Measurements from ENCODE around the gene EYS. TPM values are rescaled to one million over a fixed set of nuclear protein-coding genes. Genes with fewer than 3 reads are reported as not detected.

Gene EYS
- total RNA-seq, 2 experiments from 2014 or later = not detected

- H3K4me1 Mint-ChIP-seq (ENCODE audit: low read depth) = no peaks in the 10 kb centered on the region
- TF ChIP-seq CTCF (IDR thresholded peaks at IDR 0.05) = no peak
- no peak overlapping the region for H3K4me3 Mint-ChIP-seq
- no peaks in the 10 kb centered on the region for H3K27me3 Mint-ChIP-seq
- POLR2A ChIA-PET = no interaction called here
- Histone ChIP-seq H3K27me3 (ENCODE audit: control insufficient read depth in 1 of 2, insufficient read depth in 2 of 2, low read length in 2 of 2) (no peaks in the 10 kb centered on the region), H3K36me3 (ENCODE audit: insufficient read depth, low read length) (no peaks in the 10 kb centered on the region), H3K9me3 (ENCODE audit: control insufficient read depth in 1 of 2, insufficient read depth in 1 of 2, low read length in 2 of 2) (peaks cover 0 to 3% of the 10 kb centered on the region in 2 experiments), H3K4me1 (ENCODE audit: insufficient read depth, low read length) (no peaks in the 10 kb centered on the region), H3K27ac (ENCODE audit: low read depth in 1 of 2, low read length in 2 of 2) (no peak overlapping the region), H3K4me3 (ENCODE audit: low read length) (no peak overlapping the region)
- CTCF ChIA-PET = no interaction called here
- no peaks in the 10 kb centered on the region for H3K36me3 Mint-ChIP-seq (ENCODE audit: low read depth)
- peaks cover 9% of the 10 kb centered on the region for H3K9me3 Mint-ChIP-seq
- intact Hi-C loops (cut with DNase I, micrococcal nuclease) = no loop called here
- ATAC-seq (ENCODE audit: poor library complexity) (no peak), DNase-seq (no peak)
- no peak overlapping the region for H3K27ac Mint-ChIP-seq
Observed at GRCh38 chr6:64090352-64090751, 1616.7 kb downstream of the EYS start.

- POLR2A ChIA-PET = no interaction called here
Observed at GRCh38 chr6:64085126-64085525, 1621.9 kb downstream of the EYS start.

GRCh38 chr6:64084185-64084663 is 1622.8 kb downstream of the EYS start:
- H3K4me3 Mint-ChIP-seq = no peak overlapping the region
- H3K36me3 ChIP-seq (ENCODE audit: insufficient read depth, low read length) = no peaks in the 10 kb centered on the region
- H3K4me1 ChIP-seq (ENCODE audit: insufficient read depth, low read length) = no peaks in the 10 kb centered on the region
- intact Hi-C loops (cut with DNase I, micrococcal nuclease) = no loop called here
- TF ChIP-seq CTCF (IDR thresholded peaks at IDR 0.05) = no peak
- DNase-seq (no peak), ATAC-seq (ENCODE audit: poor library complexity) (no peak)
- CTCF ChIA-PET = no interaction called here
- H3K9me3 Mint-ChIP-seq = peaks cover 2% of the 10 kb centered on the region
- H3K27ac ChIP-seq (ENCODE audit: low read depth in 1 of 2, low read length in 2 of 2) = no peak overlapping the region
- H3K36me3 Mint-ChIP-seq (ENCODE audit: low read depth) = no peaks in the 10 kb centered on the region
- no peak overlapping the region for H3K4me3 ChIP-seq (ENCODE audit: low read length)
- POLR2A ChIA-PET = no interaction called here
- no peak overlapping the region for H3K27ac Mint-ChIP-seq
- no peaks in the 10 kb centered on the region for H3K27me3 ChIP-seq (ENCODE audit: control insufficient read depth in 1 of 2, insufficient read depth in 2 of 2, low read length in 2 of 2)
- peaks cover 0 to 5% of the 10 kb centered on the region in 2 experiments for H3K9me3 ChIP-seq (ENCODE audit: control insufficient read depth in 1 of 2, insufficient read depth in 1 of 2, low read length in 2 of 2)
- no peaks in the 10 kb centered on the region for H3K4me1 Mint-ChIP-seq (ENCODE audit: low read depth)
- H3K27me3 Mint-ChIP-seq = no peaks in the 10 kb centered on the region

More at GRCh38 chr6:64085126-64085525, 1621.9 kb downstream of the EYS start:
- CTCF ChIA-PET = no interaction called here
- Mint-ChIP-seq H3K4me3 (no peak overlapping the region), H3K27ac (no peak overlapping the region), H3K9me3 (peaks cover 6% of the 10 kb centered on the region), H3K27me3 (no peaks in the 10 kb centered on the region), H3K36me3 (ENCODE audit: low read depth) (no peaks in the 10 kb centered on the region), H3K4me1 (ENCODE audit: low read depth) (no peaks in the 10 kb centered on the region)
- H3K9me3 ChIP-seq (ENCODE audit: control insufficient read depth in 1 of 2, insufficient read depth in 1 of 2, low read length in 2 of 2) = peaks cover 0 to 5% of the 10 kb centered on the region in 2 experiments
- H3K27ac ChIP-seq (ENCODE audit: low read depth in 1 of 2, low read length in 2 of 2) = no peak overlapping the region
- H3K36me3 ChIP-seq (ENCODE audit: insufficient read depth, low read length) = no peaks in the 10 kb centered on the region
- H3K4me3 ChIP-seq (ENCODE audit: low read length) = no peak overlapping the region
- no peak for DNase-seq
- TF ChIP-seq CTCF (IDR thresholded peaks at IDR 0.05) = no peak
- no peaks in the 10 kb centered on the region for H3K4me1 ChIP-seq (ENCODE audit: insufficient read depth, low read length)
- H3K27me3 ChIP-seq (ENCODE audit: control insufficient read depth in 1 of 2, insufficient read depth in 2 of 2, low read length in 2 of 2) = no peaks in the 10 kb centered on the region
- no peak for ATAC-seq (ENCODE audit: poor library complexity)
- intact Hi-C loops (cut with DNase I, micrococcal nuclease) = no loop called here
